GM03348 (cell line): Measurements from ENCODE around the gene AUTS2.

ENCODE experiments used
- DNase-seq: peaks from one replicate; pipeline ENCODE4 v3.0.0; 2012; ENCODE audit warnings: low spot score

Gene AUTS2

GRCh38 chr7:69656890-69657289, 58.6 kb downstream of the AUTS2 start:
- DNase-seq = peak; percentile 70

- DNase-seq = no peak
Observed at GRCh38 chr7:69657331-69657730, 59.1 kb downstream of the AUTS2 start.

DNA sequence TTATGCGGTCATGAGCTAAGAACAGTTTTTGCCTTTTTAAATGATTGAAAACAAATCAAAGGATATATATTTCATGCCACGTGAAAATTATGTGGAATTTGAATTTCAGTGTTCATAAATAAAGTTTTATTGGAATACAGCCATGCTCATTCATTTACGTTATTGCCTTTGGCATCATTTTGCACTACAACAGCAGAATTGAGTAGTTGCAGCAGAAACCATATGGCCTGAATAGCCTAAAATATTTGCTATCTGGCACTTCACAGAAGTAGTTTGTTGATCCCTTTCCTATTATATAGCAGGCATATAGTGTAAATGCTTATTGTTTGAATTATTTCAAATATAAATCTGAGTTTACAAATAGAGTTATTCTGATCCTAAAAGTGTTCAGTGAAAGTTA, 59.7 kb downstream of the AUTS2 start:
- DNase-seq = no peak

DNA sequence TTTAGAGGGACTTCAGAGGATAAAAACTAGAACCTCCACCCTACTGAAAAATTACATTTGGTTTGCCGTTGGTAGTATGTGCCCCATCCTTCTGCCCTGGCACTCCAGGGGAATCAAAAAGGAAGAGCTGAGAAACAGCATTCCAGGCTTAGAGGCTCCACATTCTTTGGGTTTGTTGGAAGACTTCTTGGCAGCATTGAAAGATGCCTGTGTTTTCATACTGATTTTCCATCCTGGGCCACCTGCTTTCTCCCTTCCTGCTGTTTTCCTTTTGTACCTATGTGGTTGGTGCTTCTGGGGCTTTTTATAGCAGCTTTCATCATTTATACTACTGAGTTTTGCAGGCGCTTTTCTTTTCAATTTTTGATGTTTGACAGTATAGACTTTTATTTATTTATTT, 61.7 kb downstream of the AUTS2 start:
- DNase-seq = peak; percentile 63

DNA sequence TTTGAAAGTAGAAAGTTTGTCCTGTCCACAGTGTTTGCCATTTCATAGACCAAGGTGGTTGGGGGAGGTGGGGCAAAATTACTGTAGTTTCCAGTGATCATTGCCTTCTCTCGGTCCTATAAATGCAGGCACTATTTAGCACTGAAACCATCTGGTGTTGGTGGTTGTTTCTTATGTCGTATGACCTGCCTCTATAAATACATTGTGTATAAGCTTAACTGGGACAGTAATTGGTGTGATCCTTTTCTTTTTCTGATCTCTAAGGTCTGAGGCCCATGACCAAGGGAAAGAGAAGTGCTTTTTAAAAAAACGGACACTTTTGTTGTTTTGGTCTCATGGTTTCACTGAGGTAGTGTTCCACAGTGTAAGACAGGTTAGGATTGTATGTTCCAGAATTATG, 63.1 kb downstream of the AUTS2 start:
- DNase-seq = no peak

DNA sequence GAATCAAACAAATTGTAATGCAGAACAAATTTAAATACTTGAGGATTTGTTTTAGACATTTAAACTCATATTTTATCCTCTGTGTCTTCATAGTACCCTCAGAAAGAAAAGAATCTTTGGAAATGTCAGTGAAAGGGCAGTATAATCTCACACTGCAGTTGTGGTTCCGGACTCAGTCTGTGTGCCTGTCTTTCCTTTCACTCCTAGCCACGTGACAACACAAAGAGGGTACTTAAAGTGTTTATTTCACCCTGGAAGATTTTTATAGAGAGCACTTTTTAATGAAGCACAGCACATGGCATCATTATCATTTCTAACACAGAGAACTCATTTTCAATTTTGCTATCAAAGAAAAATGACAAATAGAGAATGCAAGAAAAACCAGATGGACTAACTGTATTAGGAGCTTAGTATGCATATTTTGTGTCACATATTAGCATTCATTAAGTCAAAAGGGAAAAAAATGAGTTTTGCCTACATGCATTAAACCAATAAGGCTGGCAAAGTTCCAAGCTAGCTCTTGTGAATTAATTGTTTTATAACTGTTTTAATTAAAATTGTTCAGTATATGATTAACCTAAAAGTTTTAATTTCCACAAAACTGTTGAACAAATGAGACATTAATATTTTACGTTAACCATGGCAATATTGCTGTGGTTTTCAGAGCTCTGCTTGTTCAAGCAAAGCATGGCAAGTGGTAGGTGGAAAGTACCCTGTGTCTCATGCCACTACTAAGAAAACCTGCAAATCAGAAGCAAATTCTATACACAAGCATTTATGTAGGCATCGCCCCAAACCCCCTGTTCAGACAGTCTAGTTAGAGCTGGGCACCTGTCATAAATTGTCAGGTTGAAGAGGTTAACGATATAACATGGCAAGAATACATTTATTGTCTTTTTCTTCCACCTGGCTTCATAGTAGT, 65.9 kb downstream of the AUTS2 start:
- DNase-seq = no peak

- DNase-seq = no peak
Observed at GRCh38 chr7:69665369-69665768, 67.1 kb downstream of the AUTS2 start.

GRCh38 chr7:69668339-69668870, 70.1 kb downstream of the AUTS2 start:
- DNase-seq = no peak

GRCh38 chr7:69670701-69671100, 72.4 kb downstream of the AUTS2 start:
- DNase-seq = peak; percentile 16

- no peak for DNase-seq
Observed at GRCh38 chr7:69673074-69673473, 74.8 kb downstream of the AUTS2 start.

DNA sequence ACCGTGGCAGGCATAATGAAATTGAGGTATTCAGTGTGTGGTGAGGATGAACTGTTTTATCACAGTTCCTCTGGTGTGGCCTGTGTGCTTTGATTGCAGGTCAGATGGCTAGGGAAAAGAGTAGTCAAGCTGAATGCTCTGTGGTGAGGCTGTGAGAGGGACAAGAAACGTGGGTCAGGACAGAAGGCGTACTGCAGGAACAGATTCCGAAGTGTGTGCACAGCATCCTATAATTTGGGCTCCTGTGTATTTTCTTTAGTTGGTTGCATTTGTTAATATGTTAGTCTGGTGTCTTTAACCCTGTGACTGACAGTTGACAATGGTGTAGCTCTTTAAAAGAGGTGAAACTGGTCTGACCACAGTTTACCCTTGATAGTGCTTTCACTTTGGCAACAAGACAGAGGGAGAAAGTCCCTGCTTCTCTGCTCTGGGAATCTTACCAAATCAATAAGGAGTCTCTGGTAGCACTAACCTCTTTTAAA, 76.5 kb downstream of the AUTS2 start:
- no peak for DNase-seq

- no peak for DNase-seq
Observed at GRCh38 chr7:69676247-69676646, 78.0 kb downstream of the AUTS2 start.

GRCh38 chr7:69677054-69677852, 79.0 kb downstream of the AUTS2 start:
- DNase-seq = peak; percentile 26

GRCh38 chr7:69677881-69678493, 79.7 kb downstream of the AUTS2 start:
- no peak for DNase-seq

DNA sequence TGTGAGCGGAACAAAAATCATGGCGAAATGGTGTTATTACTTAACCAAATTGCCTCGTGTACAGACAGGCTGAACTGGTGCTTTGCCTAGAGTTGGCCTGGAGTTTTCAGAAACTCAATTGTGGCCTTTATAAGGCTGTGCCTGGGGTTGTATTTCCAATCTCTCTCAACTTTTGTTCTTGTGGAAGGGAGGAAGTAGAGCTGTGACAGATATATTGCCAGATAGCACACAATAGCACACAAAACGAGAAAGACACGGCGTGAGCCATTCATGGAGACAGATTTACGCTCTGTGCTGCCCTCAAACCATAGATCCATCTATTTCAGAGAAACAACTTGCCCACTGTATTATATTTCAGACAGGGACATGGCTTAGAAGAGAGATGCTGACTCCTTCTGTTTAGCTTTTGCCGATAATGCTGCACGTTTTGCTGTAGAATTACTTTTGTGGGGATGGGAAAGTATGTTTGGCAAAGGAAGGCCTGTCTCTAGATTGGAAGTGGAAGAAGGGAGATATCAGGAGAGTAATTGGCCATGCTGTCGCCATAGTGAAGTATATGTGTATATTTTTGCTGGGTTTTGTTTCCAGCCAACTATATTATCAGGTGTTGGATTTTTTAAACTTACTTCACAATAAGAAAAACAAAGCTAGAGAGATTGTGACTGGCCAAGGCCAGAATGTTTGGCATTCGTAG, 80.4 kb downstream of the AUTS2 start:
- DNase-seq = no peak

- no peak for DNase-seq
Observed at GRCh38 chr7:69681181-69681580, 82.9 kb downstream of the AUTS2 start.

DNA sequence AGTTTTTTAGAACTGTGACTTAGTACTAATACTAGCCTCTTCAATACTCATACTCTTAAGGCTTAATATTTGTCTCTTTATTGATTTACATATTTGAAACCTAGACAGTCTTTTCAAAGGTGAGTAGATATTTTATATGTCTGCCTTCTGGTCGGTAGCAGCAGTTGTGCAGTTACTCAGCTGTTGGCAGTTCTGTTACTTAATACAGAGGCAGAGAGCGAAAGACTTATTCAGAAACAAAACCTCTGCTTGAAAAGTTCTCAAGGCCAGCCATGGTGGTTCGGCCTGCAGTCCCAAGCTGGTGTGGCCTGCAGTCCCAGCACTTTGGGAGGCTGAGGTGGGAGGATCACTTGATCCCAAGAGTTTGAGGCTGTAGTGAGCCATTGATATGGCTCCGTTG, 84.2 kb downstream of the AUTS2 start:
- no peak for DNase-seq

- no peak for DNase-seq
Observed at GRCh38 chr7:69683002-69683401, 84.7 kb downstream of the AUTS2 start.

DNA sequence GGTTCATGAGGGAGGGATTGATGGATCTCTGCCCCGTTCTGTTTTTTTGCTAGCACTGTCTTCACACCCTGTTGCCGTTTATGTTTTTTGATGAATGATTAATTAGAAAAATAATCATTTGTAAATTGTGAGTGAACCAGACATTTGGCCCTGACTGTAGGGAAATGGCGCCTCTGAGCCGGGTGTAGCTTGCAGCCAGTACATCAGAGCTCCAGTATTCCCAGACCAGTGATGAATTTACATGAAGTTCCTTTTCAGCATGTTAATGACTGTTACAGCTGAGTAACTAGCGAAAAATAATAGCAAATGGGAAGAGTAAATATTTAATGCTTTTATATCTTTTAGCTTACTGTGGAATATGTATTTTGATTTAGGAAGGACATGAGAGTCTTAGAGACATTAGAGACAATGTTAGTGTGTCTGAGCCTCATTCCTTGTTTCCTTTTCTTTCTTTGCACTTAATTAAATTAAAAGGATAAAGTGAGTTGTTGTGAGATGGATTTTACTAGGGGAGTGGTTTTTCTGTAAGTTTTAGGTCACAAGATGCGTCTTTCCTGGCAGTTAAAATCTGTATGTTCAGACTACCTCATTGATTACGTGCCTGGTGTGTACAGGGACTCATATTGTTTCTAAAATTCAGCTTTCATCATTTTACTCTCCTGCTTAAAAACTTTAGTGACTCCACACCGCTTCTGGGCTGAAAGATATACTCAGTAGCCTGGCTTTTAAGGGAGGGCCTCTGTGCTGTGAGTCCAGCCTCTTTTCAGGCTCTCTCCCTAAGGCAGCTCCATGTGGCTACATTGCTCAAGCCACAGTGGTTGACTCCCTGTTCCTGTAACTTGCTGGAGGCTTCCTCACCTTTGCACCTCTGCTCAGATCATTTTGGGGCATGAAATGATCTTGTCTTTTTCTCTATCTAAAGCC, 86.4 kb downstream of the AUTS2 start:
- no peak for DNase-seq

DNA sequence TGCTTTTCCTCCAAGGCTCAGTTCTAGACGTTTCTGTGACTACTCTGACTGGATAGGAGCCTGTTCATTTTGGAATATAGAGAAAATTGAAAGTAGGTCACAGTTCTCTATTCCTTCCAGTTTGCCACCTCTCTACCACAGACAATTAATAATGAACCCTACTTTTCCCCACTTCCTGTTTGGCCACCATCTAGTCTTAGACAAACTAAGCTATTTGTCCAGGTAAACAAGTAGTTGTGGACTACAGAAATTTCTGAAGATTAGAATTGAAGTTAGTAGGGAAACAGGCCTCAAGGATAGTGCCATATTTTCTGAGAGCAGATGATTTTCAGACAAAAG, 87.0 kb downstream of the AUTS2 start:
- no peak for DNase-seq

GRCh38 chr7:69686366-69686765, 88.1 kb downstream of the AUTS2 start:
- DNase-seq = no peak
